GM19025 (cell line): ENCODE results near the gene GH1.
A peak's percentile ranks its signal among the peaks of the same experiment; 100 is the strongest.

Experiments
- ATAC-seq: cut with Tn5 transposase; IDR thresholded peaks from one replicate; pipeline ENCODE4 v1.9.1; 2021; ENCODE audit warnings: mild to moderate bottlenecking, low read depth, moderate library complexity; ENCODE audit not compliant: unreplicated experiment

Gene GH1

DNA sequence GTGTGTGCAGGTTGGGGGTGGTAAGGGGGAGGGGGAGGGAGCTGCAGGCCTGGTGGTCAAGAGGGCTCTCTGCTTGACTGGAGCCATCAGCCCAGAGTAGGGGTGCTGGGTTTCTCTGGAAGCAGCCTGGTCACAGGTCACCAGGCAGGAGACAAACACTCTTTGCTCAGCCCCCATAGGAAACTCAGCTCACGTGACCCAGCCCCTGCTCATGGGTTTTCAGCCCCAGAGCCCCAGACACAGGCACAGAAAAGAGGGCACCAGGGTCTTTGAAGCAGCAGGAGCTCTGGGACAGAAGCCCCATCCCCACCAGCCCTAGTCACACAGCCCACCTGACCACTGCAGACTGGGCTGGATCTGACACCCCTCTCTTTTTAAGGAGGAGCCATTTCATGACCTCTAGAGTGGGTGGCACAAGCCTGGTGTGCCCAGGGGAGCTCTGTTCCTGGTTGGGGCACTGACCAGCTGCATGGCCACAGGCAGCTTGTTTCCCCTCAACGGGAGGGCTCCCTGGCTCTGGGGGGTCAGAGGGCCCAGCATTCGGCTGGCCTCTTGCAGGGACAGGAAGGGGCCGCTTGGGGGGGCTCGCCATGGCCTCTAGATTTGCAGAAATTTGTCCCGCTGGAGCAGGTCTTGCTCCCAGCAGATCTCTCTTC is 27.3 kb upstream of the GH1 start:
- no peak for ATAC-seq

DNA sequence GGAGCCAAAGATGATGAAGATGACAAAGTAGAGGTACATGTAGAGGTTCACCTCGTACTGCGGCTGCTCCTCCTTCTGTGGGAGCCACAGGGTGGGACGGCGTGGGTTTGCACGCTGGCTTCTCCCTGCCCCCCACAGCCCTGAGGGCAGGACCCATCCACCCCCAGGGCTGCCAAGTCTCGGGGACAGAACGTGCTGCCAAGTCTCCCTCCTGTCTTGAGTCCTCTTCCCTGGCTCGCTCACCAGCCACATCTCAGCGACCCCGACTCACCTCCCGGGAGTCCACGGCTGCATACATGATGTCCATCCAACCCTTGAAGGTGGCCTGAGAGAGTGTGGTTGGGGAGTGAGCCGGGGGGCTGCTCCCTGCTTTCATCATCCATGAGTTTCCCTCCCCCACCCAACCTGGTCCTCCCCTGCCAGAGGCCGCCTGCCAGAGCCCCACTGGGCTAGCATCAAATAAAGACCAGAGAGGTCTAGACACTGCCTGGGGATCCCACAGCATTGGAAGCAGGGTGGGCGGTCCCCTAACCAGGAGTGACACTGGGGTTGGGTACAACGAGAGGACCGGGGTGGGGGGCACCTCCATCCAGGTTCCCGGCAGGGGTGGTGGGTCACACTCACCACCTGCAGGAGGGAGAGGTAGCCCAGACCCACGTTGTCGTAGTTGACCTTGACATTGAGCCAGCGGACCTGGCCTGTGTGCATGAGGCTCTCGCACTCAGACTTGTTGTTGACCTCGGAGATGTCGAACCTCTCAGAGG is 26.3 kb upstream of the GH1 start:
- no peak for ATAC-seq

DNA sequence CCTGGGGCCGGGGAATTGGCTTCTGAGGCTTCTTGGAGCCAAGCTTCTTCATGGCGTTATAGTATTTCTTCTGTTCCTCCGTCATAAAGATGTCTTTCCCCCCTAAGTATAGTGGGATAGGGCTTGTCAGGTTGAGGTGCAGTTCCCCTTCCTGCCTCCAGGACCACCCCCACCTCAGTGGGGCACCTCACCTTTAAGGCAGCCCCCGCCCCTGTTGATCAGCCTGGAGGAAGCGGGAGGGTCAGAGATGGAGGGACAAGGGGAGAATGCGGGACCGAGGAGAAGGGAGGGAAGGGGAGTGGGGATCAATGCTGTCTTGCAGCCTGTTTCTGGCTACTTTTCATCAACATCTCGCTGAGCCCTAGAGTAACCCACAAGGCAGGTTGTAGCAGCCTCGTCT is 25.1 kb upstream of the GH1 start:
- ATAC-seq = no peak

DNA sequence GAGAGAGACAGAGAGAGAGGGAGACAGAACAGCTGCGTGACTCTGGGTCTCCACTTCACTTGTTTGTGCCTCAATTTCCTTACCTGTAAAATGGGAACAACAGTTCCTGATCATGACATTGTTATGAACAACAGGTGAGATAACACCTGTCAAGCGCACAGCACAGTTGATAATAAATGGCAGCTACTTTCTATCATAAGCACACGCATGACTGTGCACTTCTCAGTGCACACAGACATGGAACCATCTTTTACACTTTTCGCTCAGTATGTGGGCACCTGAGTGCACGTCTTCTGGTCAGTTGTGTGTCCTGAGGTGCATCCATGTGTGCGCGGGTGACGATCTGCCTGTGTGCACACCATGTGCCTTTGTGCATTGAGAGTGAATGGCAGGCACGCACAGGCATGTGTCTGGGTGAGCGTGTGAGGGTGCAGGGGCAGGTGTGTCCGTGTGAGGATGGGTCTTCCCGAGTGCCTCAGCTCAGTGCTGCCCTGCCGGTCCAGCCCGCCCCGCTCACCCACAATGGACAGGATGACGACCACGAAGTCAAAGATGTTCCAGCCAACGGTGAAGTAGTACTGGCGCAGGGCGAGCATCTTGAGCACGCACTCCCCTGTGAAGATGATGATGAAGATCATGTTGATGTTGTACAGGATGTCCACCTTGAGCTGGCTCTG is 23.8 kb upstream of the GH1 start:
- ATAC-seq = no peak

DNA sequence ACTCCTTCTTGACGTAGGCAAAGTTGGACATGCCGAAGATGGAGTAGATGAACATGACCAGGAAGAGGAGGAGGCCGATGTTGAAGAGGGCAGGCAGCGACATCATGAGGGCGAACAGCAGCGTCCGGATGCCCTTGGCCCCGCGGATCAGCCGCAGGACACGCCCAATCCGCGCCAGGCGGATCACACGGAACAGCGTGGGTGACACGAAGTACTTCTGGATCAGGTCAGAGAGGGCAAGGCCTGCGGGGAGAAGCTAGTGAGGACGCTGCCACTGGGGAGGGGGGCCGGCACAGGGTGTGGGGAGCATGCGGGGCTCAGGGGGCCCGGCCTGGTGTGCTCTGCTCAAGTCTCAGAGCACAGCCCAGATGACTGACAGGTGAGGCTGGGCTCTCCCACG is 23.1 kb upstream of the GH1 start:
- ATAC-seq = no peak

DNA sequence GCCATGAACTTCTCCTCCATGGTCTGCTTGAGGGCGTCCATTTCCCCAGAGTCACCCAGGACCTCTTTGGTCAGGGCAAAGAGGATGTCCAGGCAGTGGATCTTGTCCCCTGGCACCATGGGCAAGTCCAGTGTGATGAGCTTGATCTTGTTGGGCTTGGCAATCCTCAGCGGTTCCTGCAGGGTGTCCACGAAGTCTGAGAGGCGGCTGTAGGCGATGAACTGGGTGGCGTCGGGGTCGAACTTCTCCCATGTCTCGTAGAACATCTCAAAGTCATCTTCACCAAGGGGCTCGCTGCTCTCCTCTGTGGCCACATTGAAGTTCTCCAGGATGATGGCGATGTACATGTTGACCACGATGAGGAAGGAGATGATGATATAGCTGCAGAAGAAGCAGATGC is 22.5 kb upstream of the GH1 start:
- ATAC-seq = no peak

DNA sequence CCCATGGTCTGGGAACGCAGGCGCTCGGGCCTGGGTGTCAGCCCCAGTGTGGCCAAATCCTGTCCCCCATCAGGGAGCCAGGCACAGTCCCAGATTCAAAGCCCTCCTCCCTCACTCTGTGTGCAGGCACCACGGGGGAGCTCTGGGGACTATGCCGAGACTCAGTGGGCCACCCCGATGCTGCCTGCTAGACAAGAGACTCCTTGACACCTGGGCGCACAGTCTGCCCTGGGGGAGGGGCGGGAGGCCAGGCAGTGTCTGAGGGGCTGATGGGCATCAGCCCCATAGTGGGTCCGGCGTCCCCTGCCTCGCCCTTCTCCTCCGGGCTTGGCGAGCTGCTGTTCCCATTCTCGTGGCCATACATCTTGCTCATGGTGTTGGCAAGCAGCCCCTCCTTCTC is 21.9 kb upstream of the GH1 start:
- ATAC-seq = no peak

DNA sequence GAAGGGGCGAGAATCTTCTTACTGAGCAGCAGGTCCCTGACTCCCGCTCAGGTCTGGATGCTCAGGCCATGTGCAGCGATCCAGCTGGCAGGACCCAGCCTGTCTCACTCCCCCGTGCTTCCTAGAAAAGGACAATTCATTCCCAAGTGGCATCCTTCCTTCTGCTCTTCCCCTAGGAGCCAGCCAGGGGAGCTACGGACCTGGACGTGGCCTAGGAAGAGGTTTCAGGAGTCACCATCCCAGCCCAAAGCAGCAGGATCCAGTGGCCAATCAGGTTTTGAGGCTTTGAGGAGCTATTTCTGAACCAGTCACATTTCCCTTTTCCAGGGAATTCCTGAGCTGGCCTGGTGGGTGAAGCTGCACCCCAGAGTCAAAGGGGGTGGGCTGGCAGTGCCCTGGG is 21.2 kb upstream of the GH1 start:
- no peak for ATAC-seq

DNA sequence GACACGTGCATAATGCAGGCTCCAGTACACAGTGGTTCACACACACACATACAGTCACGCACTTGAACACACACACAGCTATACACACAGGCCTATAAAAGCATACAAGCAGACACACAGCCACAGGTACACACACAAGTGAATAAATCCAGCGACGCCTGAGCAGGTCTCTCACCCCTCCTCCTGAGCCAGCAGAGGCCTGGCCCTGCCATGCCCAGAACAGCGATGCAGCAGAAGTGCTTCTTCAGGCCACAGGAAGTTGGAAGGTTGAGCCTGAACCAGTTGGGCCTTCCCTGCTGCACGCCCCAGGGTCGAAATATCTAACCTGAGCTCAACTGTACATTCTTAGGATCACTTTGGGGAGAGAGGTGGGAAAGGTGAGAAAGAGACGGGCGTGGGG is 20.8 kb upstream of the GH1 start:
- ATAC-seq = no peak

DNA sequence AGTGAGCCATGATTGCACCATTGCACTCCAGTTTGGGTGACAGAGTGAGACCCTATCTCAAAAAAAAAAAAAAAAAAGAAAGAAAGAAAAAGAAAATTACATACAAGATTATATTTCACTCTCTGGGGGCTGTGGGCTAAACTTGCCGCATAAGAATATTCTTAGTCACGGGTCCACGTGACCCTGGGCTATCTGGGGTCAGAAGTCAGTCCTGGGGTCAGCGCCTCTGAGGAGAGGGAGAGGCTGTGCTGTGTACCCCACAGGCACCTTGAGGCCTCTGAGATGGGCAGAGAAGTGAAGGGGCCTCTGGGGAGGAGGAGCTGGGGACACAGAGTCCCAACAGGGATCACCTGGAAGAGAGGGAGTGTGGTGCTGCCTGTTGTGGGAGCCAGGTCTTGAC is 19.3 kb upstream of the GH1 start:
- ATAC-seq = no peak

DNA sequence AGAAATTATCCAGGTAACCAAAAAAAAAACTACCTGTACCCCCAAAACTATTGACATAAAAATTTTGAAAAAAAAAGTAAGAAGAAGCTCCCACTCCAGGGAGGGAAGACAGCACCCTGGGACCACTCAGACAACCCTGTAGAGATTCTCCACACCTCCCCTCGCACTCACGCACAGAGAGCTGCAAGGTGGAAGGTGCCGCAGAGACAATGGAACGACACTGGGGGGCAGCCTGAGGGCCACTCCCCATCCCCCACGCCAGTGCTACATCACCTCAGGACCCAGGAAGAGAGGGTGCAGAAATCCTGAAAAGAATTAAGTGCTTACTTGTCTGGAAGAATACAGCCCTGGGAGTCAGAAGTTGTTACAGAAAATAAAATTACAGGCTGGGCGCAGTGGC is 18.7 kb upstream of the GH1 start:
- ATAC-seq = no peak

DNA sequence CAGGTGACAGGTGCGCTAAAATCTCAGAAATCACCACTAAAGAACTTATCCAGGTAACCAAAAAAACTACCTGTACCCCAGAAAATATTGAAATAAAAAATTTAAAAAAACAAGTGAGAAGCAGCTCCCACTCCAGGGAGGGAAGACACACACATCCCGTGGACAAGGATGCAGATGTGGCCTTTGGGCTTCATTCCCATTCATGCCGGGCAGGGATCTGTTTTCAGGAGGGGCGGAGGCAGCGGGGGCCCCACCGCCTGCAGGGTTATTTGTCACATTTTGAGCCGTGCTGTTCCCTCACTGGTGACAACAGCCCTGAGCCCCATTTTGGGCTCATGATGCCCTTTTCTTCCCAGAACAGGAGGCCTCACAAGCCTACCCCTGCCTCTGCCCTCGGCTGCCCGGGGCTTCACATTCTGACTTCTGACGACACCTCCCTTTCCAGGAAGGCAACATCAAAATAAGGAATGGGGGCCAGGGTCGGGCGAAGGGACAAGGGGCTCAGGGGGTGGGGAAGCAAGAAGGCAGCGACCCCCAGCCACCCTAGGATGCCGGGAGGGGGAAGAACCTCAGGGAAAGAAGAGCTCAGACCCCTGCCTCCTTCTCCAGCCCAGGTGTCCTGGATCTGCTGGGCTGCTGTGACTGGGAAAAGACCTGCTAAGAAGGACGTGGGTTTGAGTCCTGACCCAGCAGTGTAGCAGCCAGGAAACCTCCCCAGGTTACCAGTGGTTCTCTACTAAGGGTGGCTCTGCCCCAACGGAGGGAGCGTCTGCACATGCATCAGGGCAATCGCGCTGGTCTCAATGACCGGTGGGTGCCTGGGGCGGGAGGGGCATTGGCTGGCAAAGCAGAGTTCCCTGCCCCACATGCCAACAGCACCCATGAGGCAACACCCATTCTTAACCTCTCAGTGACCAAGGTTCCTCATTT is 15.8 kb upstream of the GH1 start:
- no peak for ATAC-seq

DNA sequence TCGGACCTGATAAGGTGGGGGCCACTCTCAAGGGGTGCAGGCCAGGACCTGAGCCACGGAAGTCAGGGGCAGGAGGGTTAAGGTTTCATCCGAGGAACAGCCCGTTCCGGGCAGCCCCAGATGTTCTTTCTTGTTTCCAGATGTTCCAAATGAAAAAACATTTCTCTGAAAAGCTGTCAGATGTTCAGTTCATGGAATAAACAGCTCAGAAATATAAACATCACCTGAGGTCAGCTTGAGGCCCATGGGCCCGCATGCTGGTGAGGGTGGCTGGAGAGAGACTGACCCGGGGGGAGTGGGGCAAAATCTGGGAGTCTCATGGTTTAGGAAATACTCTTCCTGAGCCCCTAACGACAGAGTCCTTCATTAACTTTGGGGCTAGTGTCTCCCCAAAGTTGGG is 15.0 kb upstream of the GH1 start:
- ATAC-seq = no peak

DNA sequence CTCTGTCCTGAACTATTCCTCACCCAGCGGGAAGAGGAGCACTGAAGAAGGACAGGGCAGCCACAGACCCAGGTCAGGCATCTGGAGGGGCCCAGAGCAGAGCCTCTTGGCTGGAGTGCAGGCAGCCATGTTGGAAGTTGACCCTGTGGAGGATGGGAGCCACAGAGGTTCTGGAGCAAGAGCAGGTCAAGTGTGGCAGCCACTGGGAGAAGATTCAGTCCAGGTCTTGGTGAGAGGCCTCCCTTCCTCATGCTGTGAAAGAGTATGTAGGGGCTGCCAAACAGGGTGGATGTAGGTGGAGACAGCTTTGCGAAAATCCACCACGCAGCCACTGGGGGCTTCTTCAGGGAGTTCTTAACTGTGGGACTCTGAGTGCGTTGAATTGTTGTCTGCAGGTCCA is 14.1 kb upstream of the GH1 start:
- no peak for ATAC-seq

DNA sequence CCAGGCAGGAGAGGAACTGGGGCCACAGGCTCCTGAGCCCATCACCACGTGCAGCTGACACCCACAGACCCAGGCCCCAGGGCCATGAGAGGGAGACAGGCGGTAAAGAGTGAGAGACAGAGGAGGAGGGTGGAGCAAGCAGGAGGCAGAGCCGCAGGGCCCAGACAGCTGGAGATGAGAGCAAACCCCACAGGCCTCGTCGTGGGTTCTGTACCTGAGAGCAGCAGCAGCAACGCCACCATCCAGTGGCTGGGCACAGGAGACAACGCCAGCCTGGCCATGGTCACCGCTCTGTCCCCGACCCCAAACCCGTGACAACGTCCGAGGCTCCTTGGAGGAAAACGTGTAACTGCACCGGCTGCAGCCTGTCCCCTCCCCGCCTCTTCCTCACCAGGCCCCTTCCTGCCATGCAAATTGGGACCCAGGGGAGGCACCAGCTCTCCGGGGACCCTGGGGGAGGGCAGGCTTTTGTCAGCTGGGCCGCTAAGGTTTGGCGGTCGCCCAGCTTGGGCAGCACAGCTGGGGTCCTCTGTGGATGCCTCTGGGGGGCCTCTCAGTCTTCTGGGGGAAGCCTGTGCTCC is 13.4 kb upstream of the GH1 start, which contains the start of gene CD79B:
Gene CD79B (minus strand): TSS at position 351 of the 581 bp plus-strand sequence. CDS start 70 bp downstream, at position 281.
- ATAC-seq = peak; percentile 84

DNA sequence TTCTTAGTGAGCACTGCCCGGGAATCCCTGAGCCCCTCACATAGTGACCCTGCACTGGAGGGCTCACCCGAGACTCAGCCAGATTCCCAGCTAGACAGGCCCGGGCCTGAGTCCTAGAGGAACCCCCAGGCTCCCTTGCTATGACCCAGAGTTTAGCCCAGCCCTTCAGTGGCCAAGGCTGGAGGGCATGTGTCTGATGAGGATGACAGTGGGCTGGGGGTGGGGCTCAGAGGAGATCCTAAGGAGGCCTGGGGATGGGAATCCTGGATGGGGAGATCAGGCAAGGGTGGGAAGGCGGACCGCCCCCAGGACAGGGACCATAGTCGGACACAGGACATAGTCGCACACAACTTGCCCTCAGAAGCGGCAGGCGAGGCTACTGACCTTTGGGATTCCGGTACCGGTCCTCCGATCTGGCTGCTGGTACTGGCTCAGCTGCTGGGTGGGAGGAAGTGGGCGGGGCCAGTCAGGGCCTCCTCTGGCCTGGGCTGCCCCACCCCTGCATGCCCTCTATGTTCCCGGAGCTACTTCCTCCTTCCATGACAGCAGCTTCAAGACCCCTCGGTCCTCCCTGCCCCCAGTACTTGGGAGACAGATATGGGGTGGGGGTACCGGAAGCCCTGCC is 12.4 kb upstream of the GH1 start:
- ATAC-seq = no peak

DNA sequence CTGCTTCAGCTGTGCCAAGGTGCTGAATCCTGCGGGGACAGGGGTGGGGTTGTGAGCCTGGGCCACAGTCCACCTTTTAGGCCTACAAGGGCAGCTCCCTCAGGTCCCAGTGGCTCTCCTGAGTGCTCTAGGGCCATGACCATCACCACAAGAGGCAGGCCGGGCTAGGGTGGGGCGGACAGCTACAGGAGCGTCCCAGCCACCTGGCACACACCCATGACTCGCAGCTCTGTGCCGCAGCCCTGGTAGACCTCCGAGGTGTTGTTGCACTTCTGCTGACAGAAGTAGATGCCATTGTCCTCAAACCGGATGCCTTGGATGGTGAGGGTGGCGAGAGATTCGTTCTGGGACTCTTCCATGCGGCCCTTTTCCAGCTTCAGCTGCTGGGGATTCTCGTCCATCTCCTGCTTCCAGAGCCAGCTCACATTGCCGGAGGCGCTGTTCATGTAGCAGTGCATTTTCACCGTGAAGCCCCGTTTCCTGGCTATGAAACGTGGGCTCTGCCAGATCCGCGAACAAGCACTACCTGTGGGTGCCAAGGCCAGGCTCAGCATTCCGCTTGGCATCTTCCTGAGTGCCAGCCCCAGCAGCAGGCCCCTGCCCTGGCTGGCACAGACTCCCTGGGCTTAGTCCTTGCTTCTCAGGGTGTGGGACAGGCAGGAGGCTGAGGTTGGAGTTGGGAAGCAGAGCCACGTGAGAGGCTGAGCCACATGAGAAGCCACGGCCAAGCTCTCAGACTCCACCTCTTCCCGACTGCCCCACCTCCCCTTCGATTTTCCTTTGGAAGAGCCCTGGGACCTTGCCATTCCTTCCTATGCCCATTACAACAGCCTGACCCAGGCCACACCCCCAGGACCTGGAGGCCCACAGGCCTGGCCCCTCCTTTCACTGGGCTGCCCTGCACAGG is 11.5 kb upstream of the GH1 start:
- ATAC-seq = no peak

DNA sequence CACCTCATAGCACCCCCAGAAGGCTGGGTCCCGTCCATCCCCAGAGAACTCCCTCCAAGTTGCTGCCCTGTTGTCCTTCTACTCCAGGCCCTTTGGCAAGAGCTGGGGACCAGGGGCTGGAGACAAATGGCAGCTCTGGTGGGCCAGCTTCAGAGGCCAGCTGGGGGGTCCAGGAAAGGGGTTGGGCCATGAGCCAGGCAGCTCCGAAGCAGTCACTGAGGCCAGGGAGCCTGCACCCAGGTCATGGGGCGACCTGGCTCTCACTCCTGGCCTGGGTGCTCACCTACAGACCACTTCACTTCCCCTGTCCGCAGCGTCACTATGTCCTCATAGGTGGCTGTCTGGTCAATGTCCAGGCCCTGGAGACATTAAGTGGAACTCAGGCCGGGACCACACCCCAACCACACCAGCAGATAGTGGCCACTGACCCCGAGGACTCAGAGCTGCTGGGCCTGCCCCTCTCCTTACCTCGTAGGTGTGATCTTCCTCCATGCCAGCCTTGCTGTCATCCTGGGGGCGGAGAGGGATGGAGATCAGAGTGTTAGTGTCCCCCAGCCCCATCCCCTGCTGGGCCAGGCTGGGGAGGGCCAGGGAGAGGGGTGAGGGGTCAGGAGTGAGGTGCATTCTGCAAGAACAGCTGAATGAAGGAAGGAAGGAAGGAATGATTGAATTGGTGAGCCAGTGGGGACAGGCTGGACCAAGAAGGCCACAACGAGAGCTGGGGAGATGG is 10.5 kb upstream of the GH1 start:
- ATAC-seq = no peak
